Calu3 (cell line): ENCODE measurements around the gene KCNH5. TPM values are rescaled to one million over a fixed set of nuclear protein-coding genes. Genes with fewer than 3 reads are reported as not detected.

Experiments used
- BruUV-seq: library from RNA; stranded (reverse); fragments of 400-500 nt; replicated peaks from 2 replicates; lab custom pipeline; 2021; lab: Mats Ljungman, UMichigan
- CTCF ChIA-PET: fragments of 300-600 bp; sonication (Branson Sonifier 250); formaldehyde crosslinking; loops from one replicate; lab custom pipeline; 2022; ENCODE audit warnings: antibody characterized with exemption; lab: Charles Lee
- DNase-seq: peaks from one replicate; pipeline ENCODE4 v3.0.0; 2022
- H3K27ac Mint-ChIP-seq: one replicate; pipeline ENCODE4 v1.8.0; 2022; ENCODE audit warnings: mixed read lengths; ENCODE audit not compliant: unreplicated experiment
- H3K27me3 Mint-ChIP-seq: one replicate; pipeline ENCODE4 v1.8.0; 2022; ENCODE audit warnings: mixed read lengths; ENCODE audit not compliant: unreplicated experiment
- H3K36me3 Mint-ChIP-seq: one replicate; pipeline ENCODE4 v1.8.0; 2022; ENCODE audit warnings: mild to moderate bottlenecking, moderate library complexity, mixed read lengths; ENCODE audit not compliant: insufficient read depth, unreplicated experiment
- H3K4me1 Mint-ChIP-seq: one replicate; pipeline ENCODE4 v1.8.0; 2022; ENCODE audit warnings: mild to moderate bottlenecking, low read depth, mixed read lengths; ENCODE audit not compliant: unreplicated experiment
- H3K4me3 Mint-ChIP-seq: one replicate; pipeline ENCODE4 v1.8.0; 2022; ENCODE audit warnings: mild to moderate bottlenecking, low read depth, moderate library complexity, mixed read lengths; ENCODE audit not compliant: unreplicated experiment
- H3K9me3 Mint-ChIP-seq: one replicate; pipeline ENCODE4 v1.8.0; 2022; ENCODE audit warnings: low read depth, mixed read lengths; ENCODE audit not compliant: unreplicated experiment
- intact Hi-C: fragments of 100-400 bp; cut with micrococcal nuclease; formaldehyde crosslinking; loops from one replicate; pipeline ENCODE4 v1.10.0; 2022; ENCODE audit not compliant: unreplicated experiment
- total RNA-seq: library from RNA; stranded (reverse); gene quantifications from 2 replicates; pipeline ENCODE4 v1.2.3, GENCODE V29; 2022
- TF ChIP-seq, protein P1 (sequence below): fragments of 200-600 bp; IDR thresholded peaks from one replicate; pipeline ENCODE4 v1.8.0; 2022; ENCODE audit warnings: antibody characterized with exemption; ENCODE audit not compliant: unreplicated experiment

Gene KCNH5
- total RNA-seq, 1 experiment from 2014 or later = not detected

DNA sequence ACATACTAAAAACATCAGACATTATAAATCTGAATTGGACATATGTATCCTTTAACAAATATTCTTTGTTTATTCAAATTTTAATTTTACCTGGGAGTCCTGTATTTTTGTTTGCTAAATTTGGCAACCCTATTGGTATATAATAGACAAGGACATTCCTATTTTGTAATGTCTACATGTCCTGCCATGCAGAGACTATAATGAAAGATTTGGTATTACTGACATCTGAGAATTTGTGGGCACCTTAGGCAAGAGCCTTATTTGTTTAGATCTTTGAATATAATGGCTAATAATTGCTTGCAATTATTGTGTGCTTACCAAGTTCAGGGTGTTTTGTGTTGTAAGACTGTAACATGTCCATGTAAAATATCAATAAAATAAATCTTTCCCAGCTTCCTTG, 334.4 kb downstream of the KCNH5 start:
- no TSS peak for BruUV-seq
- Mint-ChIP-seq H3K4me1 (no peaks in the 10 kb centered on the region), H3K4me3 (no peak overlapping the region)

DNA sequence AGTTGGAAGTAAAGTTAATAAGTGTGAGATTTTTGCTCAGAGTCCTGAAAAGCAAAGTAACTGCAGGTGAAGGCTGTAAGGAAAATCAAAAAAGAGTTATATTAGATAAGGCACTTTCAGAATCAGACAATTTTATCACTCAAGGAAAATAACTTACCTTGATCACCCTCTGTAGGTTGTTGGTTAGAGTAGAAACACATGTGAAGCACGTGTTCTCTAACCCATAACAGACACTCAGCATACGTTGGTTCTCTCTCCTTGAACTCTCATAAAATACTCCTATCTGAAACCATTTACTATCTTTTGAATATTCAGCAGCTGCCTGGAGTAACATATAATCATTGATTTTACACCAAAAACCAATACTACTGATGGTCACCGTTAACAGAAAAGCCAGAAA, 335.5 kb downstream of the KCNH5 start:
- no TSS peak for BruUV-seq
- H3K27me3 Mint-ChIP-seq = no peaks in the 10 kb centered on the region

More for the DNA sequence above, 334.4 kb downstream of the KCNH5 start:
- TF ChIP-seq, protein P1, sequence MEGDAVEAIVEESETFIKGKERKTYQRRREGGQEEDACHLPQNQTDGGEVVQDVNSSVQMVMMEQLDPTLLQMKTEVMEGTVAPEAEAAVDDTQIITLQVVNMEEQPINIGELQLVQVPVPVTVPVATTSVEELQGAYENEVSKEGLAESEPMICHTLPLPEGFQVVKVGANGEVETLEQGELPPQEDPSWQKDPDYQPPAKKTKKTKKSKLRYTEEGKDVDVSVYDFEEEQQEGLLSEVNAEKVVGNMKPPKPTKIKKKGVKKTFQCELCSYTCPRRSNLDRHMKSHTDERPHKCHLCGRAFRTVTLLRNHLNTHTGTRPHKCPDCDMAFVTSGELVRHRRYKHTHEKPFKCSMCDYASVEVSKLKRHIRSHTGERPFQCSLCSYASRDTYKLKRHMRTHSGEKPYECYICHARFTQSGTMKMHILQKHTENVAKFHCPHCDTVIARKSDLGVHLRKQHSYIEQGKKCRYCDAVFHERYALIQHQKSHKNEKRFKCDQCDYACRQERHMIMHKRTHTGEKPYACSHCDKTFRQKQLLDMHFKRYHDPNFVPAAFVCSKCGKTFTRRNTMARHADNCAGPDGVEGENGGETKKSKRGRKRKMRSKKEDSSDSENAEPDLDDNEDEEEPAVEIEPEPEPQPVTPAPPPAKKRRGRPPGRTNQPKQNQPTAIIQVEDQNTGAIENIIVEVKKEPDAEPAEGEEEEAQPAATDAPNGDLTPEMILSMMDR = no peak
- DNase-seq = no peak
- Mint-ChIP-seq H3K9me3 (no peaks in the 10 kb centered on the region), H3K27ac (no peak overlapping the region), H3K27me3 (no peaks in the 10 kb centered on the region), H3K36me3 (no peaks in the 10 kb centered on the region)
- intact Hi-C loops = no loop called here
- CTCF ChIA-PET = no interaction called here

DNA sequence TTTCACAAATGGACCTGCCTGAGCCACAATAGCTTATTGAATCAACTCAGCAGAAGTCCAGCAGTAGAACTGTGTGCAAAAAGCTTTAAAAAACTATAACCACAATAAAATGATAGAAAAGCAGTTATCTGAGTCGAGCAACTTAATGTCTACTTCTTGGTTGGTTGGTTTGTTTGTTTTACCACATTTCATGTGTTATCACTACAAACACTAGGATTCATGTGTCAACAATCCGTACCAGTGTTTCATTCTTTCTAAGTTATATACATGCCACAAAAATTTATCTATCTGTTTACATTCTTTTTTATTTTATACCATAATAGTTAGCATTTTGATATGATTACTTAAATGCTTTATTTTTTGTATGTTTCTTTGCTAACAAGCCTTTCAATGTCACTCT, 339.0 kb downstream of the KCNH5 start:
- CTCF ChIA-PET = no interaction called here

More for the DNA sequence above, 335.5 kb downstream of the KCNH5 start:
- Mint-ChIP-seq H3K36me3 (no peaks in the 10 kb centered on the region), H3K4me3 (no peak overlapping the region), H3K9me3 (no peaks in the 10 kb centered on the region), H3K4me1 (no peaks in the 10 kb centered on the region), H3K27ac (no peak overlapping the region)
- intact Hi-C loops = no loop called here
- CTCF ChIA-PET = no interaction called here
- TF ChIP-seq, protein P1 = no peak
- DNase-seq = no peak

DNA sequence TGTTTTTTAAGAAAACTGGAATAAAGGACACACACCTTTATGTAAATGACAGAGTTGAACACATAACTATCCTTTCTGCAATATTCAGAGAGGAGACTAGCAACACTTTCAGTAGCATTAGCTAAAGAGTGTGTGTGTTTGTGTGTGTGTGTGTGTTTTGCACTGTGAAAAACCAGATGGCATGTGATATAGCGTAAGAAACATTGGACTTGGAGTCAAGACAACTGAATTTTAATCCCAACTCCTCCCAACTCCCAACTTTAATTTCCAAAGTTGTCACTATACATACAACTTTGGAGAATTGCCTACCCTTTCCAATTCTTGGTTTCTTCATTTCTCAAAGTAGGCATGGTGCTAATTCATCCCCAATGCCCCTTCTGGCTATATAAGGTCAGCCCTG, 347.8 kb downstream of the KCNH5 start:
- TF ChIP-seq, protein P1 = no peak
- no peaks in the 10 kb centered on the region for H3K36me3 Mint-ChIP-seq
- BruUV-seq = no TSS peak
- no peaks in the 10 kb centered on the region for H3K9me3 Mint-ChIP-seq
- no peaks in the 10 kb centered on the region for H3K27me3 Mint-ChIP-seq
- no peak for DNase-seq
- CTCF ChIA-PET = no interaction called here
- no peak overlapping the region for H3K27ac Mint-ChIP-seq
- intact Hi-C loops = no loop called here
- no peak overlapping the region for H3K4me3 Mint-ChIP-seq
- peaks cover 40% of the 10 kb centered on the region for H3K4me1 Mint-ChIP-seq

More for the DNA sequence above, 339.0 kb downstream of the KCNH5 start:
- Mint-ChIP-seq H3K27ac (no peak overlapping the region), H3K27me3 (no peaks in the 10 kb centered on the region), H3K4me1 (no peaks in the 10 kb centered on the region), H3K9me3 (no peaks in the 10 kb centered on the region), H3K36me3 (no peaks in the 10 kb centered on the region), H3K4me3 (no peak overlapping the region)
- intact Hi-C loops = no loop called here
- TF ChIP-seq, protein P1 = no peak
- BruUV-seq = no TSS peak
- no peak for DNase-seq
